G401 (cell line): ENCODE results near the gene CLEC4M. TPM values are rescaled to one million over a fixed set of nuclear protein-coding genes. Genes with fewer than 3 reads are reported as not detected.
"Not testable (repeated sequence)": the region's sequence is repeated elsewhere in the genome, so short reads cannot be mapped to it uniquely, and the experiment has no call there.

ENCODE experiments used
- DNase-seq: peaks from one replicate; pipeline ENCODE4 v3.0.0-alpha.2; 2015; ENCODE audit warnings: low spot score
- in situ Hi-C: cut with HindIII; loops from 2 replicates; pipeline ENCODE4 v1.10.0; 2016; ENCODE audit warnings: low sequenced_read_pairs, mixed read lengths
- total RNA-seq: library from RNA; depleted of rRNA; stranded (reverse); fragments of >200 nt; shearing (Covaris generic); gene quantifications from 2 replicates; pipeline ENCODE4 v1.2.3, GENCODE V29; 2014

Gene CLEC4M
- total RNA-seq, 1 experiment from 2014 or later: not detected

- in situ Hi-C loops: no loop called here
Observed at GRCh38 chr19:7739211-7739755, 23.8 kb upstream of the CLEC4M start.

GRCh38 chr19:7739801-7740681 is 23.0 kb upstream of the CLEC4M start:
- in situ Hi-C loops: no loop called here
- peak; percentile 82 for DNase-seq

More at GRCh38 chr19:7739211-7739755, 23.8 kb upstream of the CLEC4M start:
- DNase-seq: no peak

DNA sequence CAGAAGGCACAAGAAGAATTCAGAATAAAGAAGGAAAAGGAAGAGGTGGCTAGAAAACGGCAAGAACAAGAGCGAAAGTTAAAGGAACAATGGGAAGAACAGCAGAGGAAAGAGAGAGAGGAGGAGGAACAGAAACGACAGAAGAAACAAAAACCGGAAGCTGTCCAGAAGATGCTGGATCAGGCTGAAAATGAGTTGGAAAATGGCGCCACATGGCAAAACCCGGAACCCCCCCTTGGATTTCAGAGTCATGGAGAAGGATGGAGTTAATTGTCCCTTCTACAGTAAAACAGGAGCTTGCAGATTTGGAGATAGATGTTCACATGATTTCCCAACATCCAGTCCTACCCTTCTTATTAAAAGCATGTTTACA is 22.4 kb upstream of the CLEC4M start:
- no peak for DNase-seq
- in situ Hi-C loops: no loop called here

- in situ Hi-C loops: no loop called here
- peak; percentile 86 for DNase-seq
Observed at GRCh38 chr19:7742575-7742974, 20.5 kb upstream of the CLEC4M start.

DNA sequence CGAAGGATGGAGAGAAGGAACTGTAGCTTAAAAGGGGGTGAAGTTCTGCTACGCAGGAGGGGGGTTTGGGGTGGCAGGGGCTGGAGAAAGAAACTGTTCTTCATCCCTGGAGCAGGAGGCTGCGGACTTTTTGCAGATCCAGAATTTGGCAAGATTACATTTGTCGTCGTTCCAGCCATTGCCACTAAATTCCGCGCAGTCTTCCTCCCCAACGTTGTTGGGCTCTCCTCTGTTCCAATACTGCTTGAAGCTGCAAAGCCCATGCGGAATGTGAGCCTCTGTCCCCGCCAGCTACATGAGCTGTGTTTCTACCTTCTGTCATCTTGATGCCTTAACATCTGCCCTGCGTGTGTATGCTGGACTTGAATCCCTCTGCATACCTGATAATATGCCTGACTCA is 20.1 kb upstream of the CLEC4M start:
- in situ Hi-C loops: no loop called here
- DNase-seq: peak; percentile 63

DNA sequence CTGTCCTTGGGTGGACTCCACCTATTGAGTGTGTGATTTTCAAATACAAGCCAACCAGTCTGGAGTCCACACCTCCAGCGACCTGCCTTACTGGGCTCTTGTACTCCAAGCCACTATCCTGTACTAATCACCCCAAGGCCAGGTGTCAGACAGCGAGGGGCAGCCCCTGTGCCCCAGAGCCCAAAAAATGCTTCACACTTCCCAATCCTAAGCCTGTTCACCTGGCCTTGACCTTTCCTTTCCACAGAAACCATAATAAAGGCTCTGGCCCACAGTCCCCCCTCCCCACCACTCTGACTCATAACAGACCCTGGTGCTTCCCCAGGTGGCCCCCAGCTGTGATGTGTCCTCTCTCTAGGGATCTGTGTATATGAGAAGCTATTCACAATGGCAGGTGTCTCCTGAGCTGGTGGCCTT is 19.6 kb upstream of the CLEC4M start:
- no peak for DNase-seq
- in situ Hi-C loops: no loop called here

- no peak for DNase-seq
- in situ Hi-C loops: no loop called here
Observed at GRCh38 chr19:7744199-7744786, 18.8 kb upstream of the CLEC4M start.

GRCh38 chr19:7744871-7745650 is 18.0 kb upstream of the CLEC4M start:
- DNase-seq: no peak
- in situ Hi-C loops: no loop called here

DNA sequence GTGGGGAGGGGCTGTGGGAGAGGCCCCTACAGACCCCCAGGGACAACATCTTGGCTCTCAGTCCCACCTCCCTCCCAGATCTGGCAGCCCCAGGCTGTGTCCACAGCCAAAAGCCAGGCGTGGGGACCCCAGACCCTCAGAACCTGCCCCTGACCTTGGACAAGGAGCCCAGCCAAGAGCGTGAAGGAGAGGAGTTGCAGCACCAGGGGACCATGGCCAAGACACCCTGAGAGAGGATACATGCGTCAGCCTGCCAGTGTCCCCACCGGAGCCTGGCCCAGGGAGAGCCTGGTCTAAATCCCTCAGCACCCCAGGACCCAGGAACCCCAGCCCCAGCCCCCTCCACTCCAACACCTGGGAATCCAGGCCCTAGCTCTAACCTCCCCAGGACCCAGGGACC is 16.7 kb upstream of the CLEC4M start:
- in situ Hi-C loops, DNase-seq: not testable (repeated sequence)

GRCh38 chr19:7746903-7747884 is 15.8 kb upstream of the CLEC4M start, which contains the start of gene CD209:
Gene CD209, minus strand, starts transcription at chr19:7747534. Its CDS starts 23 bp downstream, at chr19:7747511.
- in situ Hi-C loops: no loop called here
- DNase-seq: no peak

GRCh38 chr19:7748171-7748570 is 14.9 kb upstream of the CLEC4M start:
- DNase-seq: no peak
- in situ Hi-C loops: no loop called here

DNA sequence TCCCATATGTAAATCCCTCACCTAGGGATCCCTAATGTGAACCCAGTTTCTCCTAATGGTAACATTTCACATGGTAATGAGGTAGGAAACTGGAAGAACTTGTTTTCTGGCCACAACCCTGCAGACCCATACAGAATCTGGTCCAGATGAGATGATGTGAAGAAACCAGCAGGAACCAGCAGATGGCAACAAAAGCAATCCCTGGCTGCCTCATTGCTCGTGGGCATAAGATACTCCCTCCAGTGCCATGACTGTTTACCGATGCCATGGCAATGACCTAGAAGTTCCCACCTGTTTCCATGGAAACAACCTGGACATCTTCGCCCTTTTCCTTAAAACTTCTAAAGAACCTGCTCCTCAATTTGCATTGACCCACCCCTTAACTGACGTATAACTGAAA is 14.3 kb upstream of the CLEC4M start:
- DNase-seq: peak; percentile 49
- in situ Hi-C loops: no loop called here

DNA sequence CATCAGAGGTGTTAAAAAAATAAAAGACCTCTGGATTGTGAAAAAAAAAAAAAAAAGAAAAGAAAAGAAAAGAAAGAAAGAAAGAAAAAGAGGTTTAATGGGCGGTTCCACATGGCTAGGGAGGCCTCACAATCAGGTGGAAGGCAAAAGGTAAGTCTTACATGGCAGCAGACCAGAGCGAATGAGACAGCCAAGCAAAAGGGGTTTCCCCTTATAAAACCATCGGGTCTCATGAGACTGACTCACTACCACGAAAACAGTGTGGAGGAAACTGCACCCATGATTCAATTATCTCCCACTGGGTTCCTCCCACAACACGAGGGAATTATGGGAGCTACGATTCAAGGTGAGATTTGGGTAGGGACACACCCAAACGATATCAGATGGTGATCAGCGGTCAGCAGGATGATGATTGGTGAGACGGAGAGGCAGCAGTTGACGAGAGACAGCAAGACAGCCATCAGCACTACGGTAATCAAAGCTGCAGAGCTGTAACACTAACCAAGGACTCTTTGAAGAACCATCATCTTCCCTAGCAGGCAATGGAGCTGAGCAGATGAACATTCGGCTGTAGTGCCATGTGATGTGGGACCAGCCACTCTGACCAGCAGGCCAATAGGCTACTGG is 11.8 kb upstream of the CLEC4M start:
- in situ Hi-C loops: no loop called here
- DNase-seq: no peak

- DNase-seq: no peak
- in situ Hi-C loops: no loop called here
Observed at GRCh38 chr19:7756258-7756657, 6.8 kb upstream of the CLEC4M start.

DNA sequence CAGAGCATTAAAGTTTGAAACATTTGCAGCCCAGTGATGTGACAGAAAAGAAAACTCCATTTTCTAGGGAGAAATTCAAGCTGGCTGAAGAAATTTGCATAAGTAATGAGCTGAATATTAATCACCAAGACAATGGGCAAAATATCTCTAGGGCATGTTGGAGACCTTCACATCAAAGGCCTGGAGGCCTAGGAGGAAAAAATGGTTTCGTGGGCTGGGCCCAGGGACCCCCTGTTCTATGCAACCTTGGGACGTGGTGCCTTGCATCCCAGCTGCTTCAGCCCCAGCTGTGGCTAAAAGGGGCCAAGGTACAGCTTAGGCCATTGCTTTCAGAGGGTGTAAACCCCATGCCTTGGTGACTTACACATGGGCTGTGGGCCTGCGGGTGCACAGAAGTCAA is 5.7 kb upstream of the CLEC4M start:
- DNase-seq: no peak
- in situ Hi-C loops: no loop called here

DNA sequence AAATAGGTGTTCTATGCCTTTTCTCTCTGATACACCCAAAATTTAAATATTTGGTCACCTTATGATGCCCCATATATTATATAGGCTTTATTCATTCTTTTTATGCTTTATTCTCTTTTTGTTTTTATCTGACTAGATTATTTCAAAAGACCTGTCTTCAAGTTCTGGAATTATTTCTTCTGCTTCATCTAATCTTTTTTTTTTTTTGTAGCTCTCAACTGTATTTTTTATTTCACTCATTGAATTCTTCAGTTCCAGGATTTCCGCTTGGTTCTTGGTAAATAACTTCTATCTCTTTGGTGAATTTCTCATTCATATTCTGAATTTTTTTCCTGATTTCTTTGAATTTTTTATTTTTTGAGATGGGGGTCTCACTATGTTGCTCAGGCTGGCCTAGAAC is 3.9 kb upstream of the CLEC4M start:
- no peak for DNase-seq
- in situ Hi-C loops: no loop called here

DNA sequence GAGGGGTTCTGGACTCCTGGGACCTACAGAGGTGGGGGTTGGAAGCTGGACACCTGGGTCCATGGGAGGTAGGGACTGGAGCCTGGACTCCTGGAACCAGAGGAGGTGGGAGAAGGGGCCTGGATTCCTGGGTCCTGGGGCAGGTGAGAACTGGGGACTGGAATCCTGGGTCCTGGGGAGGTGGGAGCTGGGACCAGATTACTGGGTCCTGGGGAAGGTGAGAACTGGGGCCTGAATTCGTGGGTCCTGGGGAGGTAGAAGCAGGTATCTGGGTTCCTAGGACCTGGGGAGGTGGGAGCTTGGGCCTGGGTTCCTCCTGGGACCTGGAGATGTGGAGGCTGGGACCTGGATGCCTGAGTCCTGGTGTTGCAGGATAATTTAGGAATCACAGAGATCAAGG is 653 bp downstream of the CLEC4M start:
- in situ Hi-C loops: no loop called here
- DNase-seq: no peak

- in situ Hi-C loops: not testable (repeated sequence)
Observed at GRCh38 chr19:7764157-7764556, 1.1 kb downstream of the CLEC4M start.

More at GRCh38 chr19:7764157-7764556, 1.1 kb downstream of the CLEC4M start:
- not testable (repeated sequence) for DNase-seq
